K562 (cell line): ENCODE results near the gene LYPLA2. TPM values are rescaled to one million over a fixed set of nuclear protein-coding genes. Genes with fewer than 3 reads are reported as not detected.

Source experiments
- ARID2 ChIP-seq: fragments of 450-650 bp; IDR thresholded peaks from 2 replicates; pipeline ENCODE4 v1.6.1; 2017; ENCODE audit warnings: antibody characterized with exemption, mild to moderate bottlenecking
- ESRRA ChIP-seq: fragments of 450-650 bp; IDR thresholded peaks from 2 replicates; pipeline ENCODE4 v1.6.1; 2014; ENCODE audit warnings: low read depth, mild to moderate bottlenecking, moderate library complexity, borderline replicate concordance
- FOXO4 ChIP-seq: fragments of 450-650 bp; formaldehyde crosslinking; IDR thresholded peaks from 2 replicates; pipeline ENCODE4 v1.4.0; 2020; ENCODE audit warnings: mild to moderate bottlenecking, moderate library complexity
- HCFC1 ChIP-seq: IDR thresholded peaks from 2 replicates; pipeline ENCODE4 v1.6.1; 2012; ENCODE audit warnings: low read depth, low read length, improper control_type of control experiment
- HMBOX1 ChIP-seq: sonication (generic); IDR thresholded peaks from 2 replicates; pipeline ENCODE4 v1.6.1; 2016
- MAFK ChIP-seq: IDR thresholded peaks from 2 replicates; pipeline ENCODE4 v1.6.1; 2011; ENCODE audit warnings: low read length, improper control_type of control experiment
- MBD1 ChIP-seq: fragments of 250-450 bp; sonication (Bioruptor Pico); IDR thresholded peaks from 2 replicates; pipeline ENCODE4 v1.8.0; 2022; ENCODE audit warnings: inconsistent platforms
- POLR2B ChIP-seq: fragments of 450-650 bp; IDR thresholded peaks from 2 replicates; pipeline ENCODE4 v1.6.1; 2018; ENCODE audit warnings: low read depth; ENCODE audit not compliant: partially characterized antibody
- PURB ChIP-seq: sonication (generic); formaldehyde crosslinking; IDR thresholded peaks from 2 replicates; pipeline ENCODE4 v1.9.0; 2021; ENCODE audit warnings: low read depth, mild to moderate bottlenecking, missing genetic modification reagents
- RERE ChIP-seq: sonication (generic); formaldehyde crosslinking; IDR thresholded peaks from 2 replicates; pipeline ENCODE4 v1.8.0; 2023; ENCODE audit warnings: missing genetic modification reagents, mild to moderate bottlenecking, borderline replicate concordance
- SAP30 ChIP-seq: fragments of 200-600 bp; sonication (generic); IDR thresholded peaks from 2 replicates; pipeline ENCODE4 v1.6.1; 2012; ENCODE audit warnings: borderline replicate concordance, low read depth, mild to moderate bottlenecking, moderate library complexity, low read length, control low read depth, inconsistent platforms; ENCODE audit not compliant: insufficient read depth, poor library complexity, severe bottlenecking
- SMAD4 ChIP-seq: fragments of 250-450 bp; sonication (Bioruptor Pico); conservative IDR thresholded peaks from 2 replicates; pipeline ENCODE4 v1.8.0; 2021; ENCODE audit warnings: inconsistent platforms, mild to moderate bottlenecking, moderate library complexity
- THRAP3 ChIP-seq: fragments of 450-650 bp; IDR thresholded peaks from 2 replicates; pipeline ENCODE4 v1.6.1; 2016; ENCODE audit warnings: mild to moderate bottlenecking, inconsistent platforms, borderline replicate concordance
- XRCC4 ChIP-seq: IDR thresholded peaks from one replicate; pipeline ENCODE4 v1.6.1; 2011; ENCODE audit not compliant: insufficient read depth, insufficient read length; ENCODE audit errors: extremely low read depth
- ZNF24 ChIP-seq: fragments of 450-650 bp; IDR thresholded peaks from 2 replicates; pipeline ENCODE4 v1.6.1; 2016
- ZNF445 ChIP-seq: fragments of 250-450 bp; sonication (Bioruptor Pico); IDR thresholded peaks from 2 replicates; pipeline ENCODE4 v1.4.0; 2020; ENCODE audit warnings: low read depth, mild to moderate bottlenecking, moderate library complexity
- ZNF583 ChIP-seq: fragments of 250-450 bp; sonication (Bioruptor Pico); IDR thresholded peaks from 2 replicates; pipeline ENCODE4 v1.4.0; 2020
- ZNF707 ChIP-seq: fragments of 250-450 bp; sonication (Bioruptor Pico); conservative IDR thresholded peaks from 2 replicates; pipeline ENCODE4 v1.8.0; 2022; ENCODE audit warnings: inconsistent platforms, mild to moderate bottlenecking, moderate library complexity
- polyA plus RNA-seq, 8 experiments: library from polyadenylated mRNA; depleted of rRNA in 4 of 8; stranded (reverse) in 5 of 8; unstranded in 3 of 8; fragments of >200 nt; fragmentation: Nextera tagmentation in 2 of 8; fragmentation: Illumina TruSeq in 1 of 8; extraction: Ambion mirVana in 2 of 8; extraction: Trizol in 1 of 8; gene quantifications; 2 replicates each; pipeline versions ENCODE4 v1.2.1 to v1.2.3, GENCODE V29; 2011 to 2014; ENCODE audit warnings: inconsistent platforms in 1 of 8, missing spikeins in 1 of 8
- total RNA-seq, 7 experiments: library from RNA; depleted of rRNA in 6 of 7; stranded (reverse); fragments of >200 nt in 6 of 7; fragmentation: Illumina TruSeq in 2 of 7; extraction: Trizol in 2 of 7; gene quantifications; 2 replicates each; pipeline versions ENCODE4 v1.2.1 to v1.2.3, GENCODE V29; 2011 to 2021; ENCODE audit warnings: low replicate concordance in 1 of 7

The LYPLA2 gene
- total and polyA plus RNA-seq, 9 of the 15 experiments (the other 6 are each of a cell fraction or from before 2014, with no cell fraction given): 3.9 to 128 (median 60.1) TPM

- TF ChIP-seq MBD1 (no peak), ZNF583 (CRISPR knock-in tag) (no peak), FOXO4 (no peak), SMAD4 (CRISPR knock-in tag) (no peak), ESRRA (no peak), ZNF445 (CRISPR knock-in tag) (no peak), ARID2 (no peak), POLR2B (peak; percentile 71), ZNF24 (no peak), HMBOX1 (peak; percentile 20; the same call in 1 of the 2 replicates), HCFC1 (peak; percentile 69), THRAP3 (no peak), XRCC4 (no peak), SAP30 (peak; percentile 72), MAFK (no peak), RERE (CRISPR knock-in tag) (no peak), ZNF707 (CRISPR knock-in tag) (no peak), PURB (no peak)
Observed at GRCh38 chr1:23800400-23801337, 9.7 kb downstream of the LYPLA2 start, which contains the start of gene GALE (continued).
